H9 (cell line): ENCODE results near the gene HSPG2. TPM values are rescaled to one million over a fixed set of nuclear protein-coding genes. Genes with fewer than 3 reads are reported as not detected.
"Not testable (repeated sequence)": the region's sequence is repeated elsewhere in the genome, so short reads cannot be mapped to it uniquely, and the experiment has no call there.

Experiments used
- DNase-seq: peaks from one replicate; pipeline ENCODE4 v3.0.0-alpha.2; 2017
- H2AFZ ChIP-seq: one replicate; pipeline ENCODE4 v1.6.1; 2013; ENCODE audit warnings: mild to moderate bottlenecking, low read length, control low read depth, moderate library complexity
- H2AK5ac ChIP-seq: 2 replicates; pipeline ENCODE4 v1.6.1; 2013; ENCODE audit warnings: low read length, control low read depth, mixed read lengths; ENCODE audit not compliant: insufficient read length
- H2BK120ac ChIP-seq: one replicate; pipeline ENCODE4 v1.6.1; 2013; ENCODE audit warnings: low read depth, mild to moderate bottlenecking, low read length, control low read depth, inconsistent platforms; ENCODE audit not compliant: poor library complexity, severe bottlenecking
- H2BK12ac ChIP-seq: 2 replicates; pipeline ENCODE4 v1.6.1; 2013; ENCODE audit warnings: low read length, control low read depth, mixed read lengths, low read depth; ENCODE audit not compliant: insufficient read length
- H2BK15ac ChIP-seq: 2 replicates; pipeline ENCODE4 v1.6.1; 2013; ENCODE audit warnings: low read depth, low read length, control low read depth
- H2BK20ac ChIP-seq: one replicate; pipeline ENCODE4 v1.6.1; 2013; ENCODE audit warnings: low read depth, mild to moderate bottlenecking, low read length, control low read depth, inconsistent platforms; ENCODE audit not compliant: poor library complexity, severe bottlenecking
- H2BK5ac ChIP-seq: 2 replicates; pipeline ENCODE4 v1.6.1; 2013; ENCODE audit warnings: low read length, control low read depth, mixed read lengths; ENCODE audit not compliant: insufficient read length
- H3K14ac ChIP-seq: 2 replicates; pipeline ENCODE4 v1.6.1; 2013; ENCODE audit warnings: low read length, control low read depth; ENCODE audit not compliant: insufficient read depth
- H3K18ac ChIP-seq: 2 replicates; pipeline ENCODE4 v1.6.1; 2013; ENCODE audit warnings: low read depth, mild to moderate bottlenecking, mixed read lengths, low read length, control low read depth; ENCODE audit not compliant: insufficient read length
- H3K23ac ChIP-seq: 2 replicates; pipeline ENCODE4 v1.6.1; 2013; ENCODE audit warnings: low read length, control low read depth, mixed read lengths, low read depth; ENCODE audit not compliant: insufficient read length
- H3K23me2 ChIP-seq: 2 replicates; pipeline ENCODE4 v1.6.1; 2013; ENCODE audit warnings: low read depth, mild to moderate bottlenecking, mixed read lengths, low read length, control low read depth; ENCODE audit not compliant: insufficient read length, poor library complexity, severe bottlenecking
- H3K27ac ChIP-seq: 2 replicates; pipeline ENCODE4 v1.5.1; 2013; ENCODE audit warnings: low read length, control low read depth, mixed read lengths, low read depth; ENCODE audit not compliant: insufficient read length
- H3K27me3 ChIP-seq: 2 replicates; pipeline ENCODE4 v1.6.1; 2013; ENCODE audit warnings: low read length, control low read depth, inconsistent platforms; ENCODE audit not compliant: insufficient read depth
- H3K4ac ChIP-seq: 2 replicates; pipeline ENCODE4 v1.6.1; 2013; ENCODE audit warnings: low read depth, mild to moderate bottlenecking, control low read depth, inconsistent platforms, low read length, moderate library complexity
- H3K4me1 ChIP-seq: 2 replicates; pipeline ENCODE4 v1.6.1; 2013; ENCODE audit warnings: low read length, control low read depth, inconsistent platforms; ENCODE audit not compliant: insufficient read depth
- H3K4me2 ChIP-seq: 2 replicates; pipeline ENCODE4 v1.6.1; 2013; ENCODE audit warnings: low read length, control low read depth, mixed read lengths; ENCODE audit not compliant: insufficient read length, insufficient read depth
- H3K56ac ChIP-seq: 2 replicates; pipeline ENCODE4 v1.6.1; 2013; ENCODE audit warnings: low read depth, mild to moderate bottlenecking, mixed read lengths, low read length, control low read depth; ENCODE audit not compliant: insufficient read length
- H3K79me1 ChIP-seq: 2 replicates; pipeline ENCODE4 v1.6.1; 2013; ENCODE audit warnings: low read depth, mild to moderate bottlenecking, moderate library complexity, low read length, control low read depth, inconsistent platforms; ENCODE audit not compliant: insufficient read depth, poor library complexity, severe bottlenecking
- H3K79me2 ChIP-seq: 2 replicates; pipeline ENCODE4 v1.6.1; 2013; ENCODE audit warnings: low read length, control low read depth, inconsistent platforms; ENCODE audit not compliant: insufficient read depth
- H3K9ac ChIP-seq: 2 replicates; pipeline ENCODE4 v1.6.1; 2013; ENCODE audit warnings: low read length, control low read depth, mixed read lengths; ENCODE audit not compliant: insufficient read length; ENCODE audit errors: extremely low read depth
- H3K9me3 ChIP-seq: one replicate; pipeline ENCODE4 v1.6.1; 2013; ENCODE audit warnings: low read depth, low read length, inconsistent platforms; ENCODE audit not compliant: control insufficient read depth
- H3T11ph ChIP-seq: one replicate; pipeline ENCODE4 v1.6.1; 2013; ENCODE audit warnings: mild to moderate bottlenecking, low read length, control low read depth, inconsistent platforms
- H4K20me1 ChIP-seq: one replicate; pipeline ENCODE4 v1.6.1; 2013; ENCODE audit not compliant: control insufficient read depth, insufficient read length, insufficient read depth
- H4K5ac ChIP-seq: 2 replicates; pipeline ENCODE4 v1.6.1; 2013; ENCODE audit warnings: low read depth, mild to moderate bottlenecking, mixed read lengths, low read length, control low read depth; ENCODE audit not compliant: insufficient read length
- H4K8ac ChIP-seq: replicated peaks from 2 replicates; pipeline ENCODE4 v1.6.1; 2013; ENCODE audit warnings: low read length, control low read depth, mixed read lengths, low read depth; ENCODE audit not compliant: insufficient read length
- H4K91ac ChIP-seq: 2 replicates; pipeline ENCODE4 v1.6.1; 2013; ENCODE audit warnings: low read depth, mild to moderate bottlenecking, moderate library complexity, mixed read lengths, low read length, control low read depth; ENCODE audit not compliant: insufficient read length
- H3K27ac Mint-ChIP-seq, 3 experiments: 2 replicates in 2 of 3; 3 replicates in 1 of 3; pipeline ENCODE4 v1.8.0; 2020 to 2021; ENCODE audit warnings: mixed read lengths in 3 of 3, mild to moderate bottlenecking in 1 of 3, moderate library complexity in 1 of 3
- H3K27me3 Mint-ChIP-seq: 2 replicates; pipeline ENCODE4 v1.8.0; 2021; ENCODE audit warnings: low read depth, mild to moderate bottlenecking, moderate library complexity, mixed read lengths
- H3K36me3 Mint-ChIP-seq, 3 experiments: 2 replicates in 2 of 3; 3 replicates in 1 of 3; pipeline ENCODE4 v1.8.0; 2020 to 2021; ENCODE audit warnings: low read depth in 3 of 3, mixed read lengths in 3 of 3; ENCODE audit not compliant: insufficient read depth in 1 of 3
- H3K4me1 Mint-ChIP-seq, 2 experiments: 2 replicates each; pipeline ENCODE4 v1.8.0; 2020; ENCODE audit warnings: mixed read lengths in 2 of 2
- H3K4me3 Mint-ChIP-seq, 2 experiments: 2 replicates in 1 of 2; 3 replicates in 1 of 2; pipeline ENCODE4 v1.8.0; 2020 to 2021; ENCODE audit warnings: mild to moderate bottlenecking in 2 of 2, mixed read lengths in 2 of 2, moderate library complexity in 1 of 2
- H3K9me3 Mint-ChIP-seq, 2 experiments: 2 replicates in 1 of 2; 3 replicates in 1 of 2; pipeline ENCODE4 v1.8.0; 2020; ENCODE audit warnings: mild to moderate bottlenecking in 2 of 2, mixed read lengths in 2 of 2, moderate library complexity in 1 of 2
- CTCF ChIP-seq: fragments of 200-600 bp; sonication (generic); conservative IDR thresholded peaks from 3 replicates; pipeline ENCODE4 v1.8.0; 2021; ENCODE audit warnings: antibody characterized with exemption, mild to moderate bottlenecking
- WGBS: extraction: QIAGEN DNeasy Blood & Tissue Kit; methylation state at CpG from one replicate; pipeline ENCODE4 v1.1.7; 2013; ENCODE audit warnings: missing lambda C conversion rate, low lambda C conversion rate, mixed read lengths; ENCODE audit not compliant: insufficient read length; ENCODE audit errors: extremely low coverage; 5-methylcytosine and 5-hydroxymethylcytosine counted together
- total RNA-seq: library from RNA; stranded (reverse); gene quantifications from 2 replicates; pipeline ENCODE4 v1.2.1, GENCODE V29; 2021

Gene HSPG2
- total RNA-seq, 1 experiment from 2014 or later, result 90.0 TPM

GRCh38 chr1:21944733-21945073 is 7.6 kb upstream of the HSPG2 start:
- no peak overlapping the region for H3K9ac ChIP-seq
- peak overlapping the region; percentile 94 for H3T11ph ChIP-seq
- Mint-ChIP-seq H3K9me3 (no peaks in the 10 kb centered on the region; a peak in 1 of 5 replicates), H3K4me1 (peaks cover 35 to 36% of the 10 kb centered on the region in 2 experiments), H3K27me3 (no peaks in the 10 kb centered on the region), H3K27ac (peak overlapping the region; percentile 93 to 99 (median 99)), H3K4me3 (peak overlapping the region in 1 of 2 experiments; percentile 54; a peak in 1 of 5 replicates), H3K36me3 (no peaks in the 10 kb centered on the region)
- peak overlapping the region; percentile 69; the same call in 1 of the 2 replicates for H3K4ac ChIP-seq
- peak overlapping the region; percentile 98 for H2BK120ac ChIP-seq
- no peaks in the 10 kb centered on the region for H3K27me3 ChIP-seq
- no peak for DNase-seq
- H4K5ac ChIP-seq, result peak overlapping the region; percentile 72
- no peak overlapping the region for H2AK5ac ChIP-seq
- peak overlapping the region; percentile 97 for H3K18ac ChIP-seq
- H3K56ac ChIP-seq, result no peak overlapping the region
- H4K20me1 ChIP-seq, result no peaks in the 10 kb centered on the region
- no peak overlapping the region for H4K91ac ChIP-seq
- H2BK12ac ChIP-seq, result peak overlapping the region; percentile 65
- TF ChIP-seq CTCF, result no peak
- H3K4me2 ChIP-seq, result no peak overlapping the region
- peak overlapping the region; percentile 54 for H2AFZ ChIP-seq
- no peak overlapping the region for H2BK15ac ChIP-seq
- H3K23me2 ChIP-seq, result no peaks in the 10 kb centered on the region
- no peak overlapping the region for H2BK20ac ChIP-seq
- no CpG with 5 or more reads among the region's 3 CpGs for WGBS
- H3K14ac ChIP-seq, result peak overlapping the region; percentile 94; the same call in 1 of the 2 replicates
- H3K4me1 ChIP-seq, result peaks cover 3% of the 10 kb centered on the region; the same call in 1 of the 2 replicates
- H4K8ac ChIP-seq, result no peak overlapping the region
- H3K79me1 ChIP-seq, result no peaks in the 10 kb centered on the region
- H3K79me2 ChIP-seq, result no peaks in the 10 kb centered on the region
- H2BK5ac ChIP-seq, result peak overlapping the region; percentile 37
- H3K23ac ChIP-seq, result no peak overlapping the region
- H3K27ac ChIP-seq, result peak overlapping the region; percentile 74
- H3K9me3 ChIP-seq, result no peaks in the 10 kb centered on the region

GRCh38 chr1:21942959-21943640 is 6.0 kb upstream of the HSPG2 start:
- Mint-ChIP-seq H3K27ac (peak overlapping the region in 1 of 3 experiments; percentile 63; a peak in 1 of 7 replicates), H3K4me1 (peaks cover 41 to 43% of the 10 kb centered on the region in 2 experiments)
- not testable (repeated sequence) for H2BK12ac ChIP-seq, H2BK120ac ChIP-seq, H3K4me3 Mint-ChIP-seq, H3K4me1 ChIP-seq, H3K79me2 ChIP-seq, H3K79me1 ChIP-seq, H4K20me1 ChIP-seq, H2BK5ac ChIP-seq, H3K18ac ChIP-seq, H4K91ac ChIP-seq, H3K27me3 Mint-ChIP-seq, H4K8ac ChIP-seq, H2BK20ac ChIP-seq, H3K4ac ChIP-seq, H3T11ph ChIP-seq, H3K4me2 ChIP-seq, H3K9ac ChIP-seq, H3K27me3 ChIP-seq, H2AFZ ChIP-seq, DNase-seq, H3K14ac ChIP-seq, H3K23me2 ChIP-seq, H4K5ac ChIP-seq, H3K9me3 ChIP-seq, H3K56ac ChIP-seq, H3K27ac ChIP-seq, H3K9me3 Mint-ChIP-seq, H2BK15ac ChIP-seq, H2AK5ac ChIP-seq, H3K23ac ChIP-seq, H3K36me3 Mint-ChIP-seq
- WGBS, result no CpG with 5 or more reads among the region's 19 CpGs
